Measurements from ENCODE around the gene TMEM270.

The TMEM270 gene

GRCh38 chr7:73892003-73892999 is 31.3 kb downstream of the TMEM270 start:
- Histone ChIP-seq H3K9ac (ENCODE audit: low read depth, low read length) (no peak overlapping the region), H3K4me1 (ENCODE audit: control insufficient read depth, insufficient read depth, low read length) (no peaks in the 10 kb centered on the region), H3K4me3 (ENCODE audit: low read depth, low read length) (no peak overlapping the region), H3K27ac (ENCODE audit: low read depth, low read length) (no peak overlapping the region), H3K36me3 (ENCODE audit: control insufficient read depth, insufficient read depth, low read length) (no peaks in the 10 kb centered on the region), H3K9me3 (ENCODE audit: control insufficient read depth, insufficient read depth, low read length) (0 out of 2 replicates have a peak, but pooled peaks cover 5% of the 10 kb centered on the region), H3K27me3 (ENCODE audit: control insufficient read depth, insufficient read depth, low read length) (no peaks in the 10 kb centered on the region)

GRCh38 chr7:73893342-73894101 is 32.6 kb downstream of the TMEM270 start:
- Histone ChIP-seq H3K9me3 (ENCODE audit: control insufficient read depth, insufficient read depth, low read length) (0 out of 2 replicates have a peak, but pooled peaks cover 5% of the 10 kb centered on the region), H3K4me1 (ENCODE audit: control insufficient read depth, insufficient read depth, low read length) (no peaks in the 10 kb centered on the region), H3K36me3 (ENCODE audit: control insufficient read depth, insufficient read depth, low read length) (no peaks in the 10 kb centered on the region), H3K4me3 (ENCODE audit: low read depth, low read length) (no peak overlapping the region), H3K9ac (ENCODE audit: low read depth, low read length) (no peak overlapping the region), H3K27ac (ENCODE audit: low read depth, low read length) (no peak overlapping the region), H3K27me3 (ENCODE audit: control insufficient read depth, insufficient read depth, low read length) (no peaks in the 10 kb centered on the region)

- Histone ChIP-seq H3K36me3 (ENCODE audit: control insufficient read depth, insufficient read depth, low read length) (no peaks in the 10 kb centered on the region), H3K27me3 (ENCODE audit: control insufficient read depth, insufficient read depth, low read length) (no peaks in the 10 kb centered on the region), H3K4me3 (ENCODE audit: low read depth, low read length) (no peak overlapping the region), H3K9ac (ENCODE audit: low read depth, low read length) (no peak overlapping the region), H3K9me3 (ENCODE audit: control insufficient read depth, insufficient read depth, low read length) (0 out of 2 replicates have a peak, but pooled peaks cover 5% of the 10 kb centered on the region), H3K27ac (ENCODE audit: low read depth, low read length) (no peak overlapping the region), H3K4me1 (ENCODE audit: control insufficient read depth, insufficient read depth, low read length) (no peaks in the 10 kb centered on the region)
Observed at GRCh38 chr7:73894166-73894565, 33.2 kb downstream of the TMEM270 start.

GRCh38 chr7:73894733-73895551 is 34.0 kb downstream of the TMEM270 start:
- Histone ChIP-seq H3K4me1 (ENCODE audit: control insufficient read depth, insufficient read depth, low read length) (no peaks in the 10 kb centered on the region), H3K27me3 (ENCODE audit: control insufficient read depth, insufficient read depth, low read length) (no peaks in the 10 kb centered on the region), H3K9me3 (ENCODE audit: control insufficient read depth, insufficient read depth, low read length) (0 out of 2 replicates have a peak, but pooled peaks cover 5% of the 10 kb centered on the region), H3K27ac (ENCODE audit: low read depth, low read length) (no peak overlapping the region), H3K4me3 (ENCODE audit: low read depth, low read length) (no peak overlapping the region), H3K9ac (ENCODE audit: low read depth, low read length) (no peak overlapping the region), H3K36me3 (ENCODE audit: control insufficient read depth, insufficient read depth, low read length) (no peaks in the 10 kb centered on the region)

DNA sequence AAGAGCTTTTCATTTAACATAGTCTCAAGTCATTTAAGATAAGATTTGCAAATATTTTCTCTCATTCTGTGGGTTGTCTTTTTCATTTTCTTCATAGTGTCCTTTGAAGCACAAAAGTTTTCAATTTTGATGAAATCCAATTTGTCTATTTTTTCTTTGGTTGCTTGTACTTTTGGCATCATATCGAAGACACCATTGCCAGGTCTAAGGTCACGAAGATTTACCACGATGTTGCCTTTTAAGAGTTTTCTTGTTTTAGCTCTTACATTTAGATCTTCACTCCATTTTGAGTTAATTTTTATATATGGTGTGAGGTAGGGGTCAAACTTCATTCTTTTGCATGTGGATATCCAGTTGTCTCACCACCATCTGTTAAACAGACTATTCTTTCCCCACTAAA is 34.7 kb downstream of the TMEM270 start:
- H3K4me1 ChIP-seq (ENCODE audit: control insufficient read depth, insufficient read depth, low read length), result no peaks in the 10 kb centered on the region
- 0 out of 2 replicates have a peak, but pooled peaks cover 5% of the 10 kb centered on the region for H3K9me3 ChIP-seq (ENCODE audit: control insufficient read depth, insufficient read depth, low read length)
- H3K36me3 ChIP-seq (ENCODE audit: control insufficient read depth, insufficient read depth, low read length), result no peaks in the 10 kb centered on the region
- no peak overlapping the region for H3K9ac ChIP-seq (ENCODE audit: low read depth, low read length)
- no peak overlapping the region for H3K4me3 ChIP-seq (ENCODE audit: low read depth, low read length)
- H3K27me3 ChIP-seq (ENCODE audit: control insufficient read depth, insufficient read depth, low read length), result no peaks in the 10 kb centered on the region
- no peak overlapping the region for H3K27ac ChIP-seq (ENCODE audit: low read depth, low read length)

- no peaks in the 10 kb centered on the region for H3K36me3 ChIP-seq (ENCODE audit: control insufficient read depth, insufficient read depth, low read length)
- H3K4me3 ChIP-seq (ENCODE audit: low read depth, low read length), result no peak overlapping the region
- H3K27ac ChIP-seq (ENCODE audit: low read depth, low read length), result no peak overlapping the region
- H3K9ac ChIP-seq (ENCODE audit: low read depth, low read length), result no peak overlapping the region
- H3K4me1 ChIP-seq (ENCODE audit: control insufficient read depth, insufficient read depth, low read length), result no peaks in the 10 kb centered on the region
- H3K27me3 ChIP-seq (ENCODE audit: control insufficient read depth, insufficient read depth, low read length), result no peaks in the 10 kb centered on the region
- H3K9me3 ChIP-seq (ENCODE audit: control insufficient read depth, insufficient read depth, low read length), result 0 out of 2 replicates have a peak, but pooled peaks cover 5% of the 10 kb centered on the region
Observed at GRCh38 chr7:73896454-73896853, 35.5 kb downstream of the TMEM270 start.

DNA sequence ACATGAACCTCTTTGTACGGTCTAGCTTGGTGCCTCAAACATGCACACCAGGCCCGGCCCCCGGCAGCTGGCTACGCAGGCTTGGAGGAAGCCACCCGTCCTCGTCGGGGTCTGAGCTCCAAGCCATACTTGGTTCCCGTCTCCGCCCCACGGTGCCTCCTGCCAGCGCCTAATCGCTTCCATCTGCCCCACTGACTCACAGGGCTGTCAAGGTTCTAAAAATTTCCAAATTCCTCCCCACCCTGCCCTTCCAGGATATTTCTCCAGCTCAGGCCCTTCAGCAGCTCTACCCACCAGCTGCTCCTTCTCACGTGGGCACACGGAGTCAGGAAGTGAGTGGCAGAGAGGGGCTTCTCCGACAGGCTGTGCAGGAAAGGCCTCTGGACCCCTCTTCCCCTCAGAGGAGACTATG is 38.8 kb downstream of the TMEM270 start:
- H3K4me1 ChIP-seq (ENCODE audit: control insufficient read depth, insufficient read depth, low read length), result peaks cover 5% of the 10 kb centered on the region
- H3K4me3 ChIP-seq (ENCODE audit: low read depth, low read length), result no peak overlapping the region
- no peak overlapping the region for H3K27ac ChIP-seq (ENCODE audit: low read depth, low read length)
- H3K9ac ChIP-seq (ENCODE audit: low read depth, low read length), result no peak overlapping the region
- H3K27me3 ChIP-seq (ENCODE audit: control insufficient read depth, insufficient read depth, low read length), result no peaks in the 10 kb centered on the region
- H3K36me3 ChIP-seq (ENCODE audit: control insufficient read depth, insufficient read depth, low read length), result no peaks in the 10 kb centered on the region
- H3K9me3 ChIP-seq (ENCODE audit: control insufficient read depth, insufficient read depth, low read length), result 0 out of 2 replicates have a peak, but pooled peaks cover 5% of the 10 kb centered on the region

GRCh38 chr7:73900286-73900685 is 39.3 kb downstream of the TMEM270 start:
- no peaks in the 10 kb centered on the region for H3K27me3 ChIP-seq (ENCODE audit: control insufficient read depth, insufficient read depth, low read length)
- H3K27ac ChIP-seq (ENCODE audit: low read depth, low read length), result no peak overlapping the region
- H3K36me3 ChIP-seq (ENCODE audit: control insufficient read depth, insufficient read depth, low read length), result no peaks in the 10 kb centered on the region
- H3K4me3 ChIP-seq (ENCODE audit: low read depth, low read length), result no peak overlapping the region
- 0 out of 2 replicates have a peak, but pooled peaks cover 5% of the 10 kb centered on the region for H3K9me3 ChIP-seq (ENCODE audit: control insufficient read depth, insufficient read depth, low read length)
- peaks cover 5% of the 10 kb centered on the region for H3K4me1 ChIP-seq (ENCODE audit: control insufficient read depth, insufficient read depth, low read length)
- H3K9ac ChIP-seq (ENCODE audit: low read depth, low read length), result no peak overlapping the region

DNA sequence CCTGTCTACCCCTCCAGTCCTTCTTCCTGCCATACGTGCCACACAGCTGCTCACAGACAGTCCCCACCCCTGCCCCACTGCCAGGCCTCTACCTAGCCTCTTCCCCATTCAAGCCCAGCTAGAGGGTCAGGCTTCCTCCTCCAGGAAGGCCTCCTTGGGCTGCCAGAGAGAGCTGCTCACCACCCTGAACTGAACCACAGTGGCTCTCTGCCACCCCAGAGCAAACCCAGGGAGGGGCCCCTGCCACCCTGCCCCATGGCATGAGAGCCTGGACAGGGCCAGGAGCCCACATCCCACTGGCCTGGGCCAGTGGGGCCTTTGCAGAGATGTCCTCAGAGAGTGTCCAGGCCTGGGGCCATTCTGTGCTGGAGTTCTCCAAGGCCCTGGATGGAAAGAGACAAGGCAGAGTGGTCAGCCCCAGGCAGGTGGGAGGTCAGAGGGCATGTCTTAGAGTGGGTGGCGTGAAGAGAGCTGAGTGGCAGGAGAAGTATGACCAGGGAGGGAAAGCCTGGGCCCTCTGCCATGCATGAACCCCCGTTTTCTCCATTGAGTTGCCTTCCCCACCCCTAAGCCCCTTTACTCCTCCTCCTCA is 40.4 kb downstream of the TMEM270 start:
- no peak overlapping the region for H3K9ac ChIP-seq (ENCODE audit: low read depth, low read length)
- no peak overlapping the region for H3K4me3 ChIP-seq (ENCODE audit: low read depth, low read length)
- no peaks in the 10 kb centered on the region for H3K9me3 ChIP-seq (ENCODE audit: control insufficient read depth, insufficient read depth, low read length)
- peaks cover 5% of the 10 kb centered on the region for H3K4me1 ChIP-seq (ENCODE audit: control insufficient read depth, insufficient read depth, low read length)
- H3K36me3 ChIP-seq (ENCODE audit: control insufficient read depth, insufficient read depth, low read length), result no peaks in the 10 kb centered on the region
- H3K27ac ChIP-seq (ENCODE audit: low read depth, low read length), result no peak overlapping the region
- H3K27me3 ChIP-seq (ENCODE audit: control insufficient read depth, insufficient read depth, low read length), result no peaks in the 10 kb centered on the region

Data from HUES48 (cell line).